ENCODE results near the gene PGAP3. TPM values are rescaled to one million over a fixed set of nuclear protein-coding genes. Genes with fewer than 3 reads are reported as not detected.

PGAP3 gene
- total and polyA plus RNA-seq, 2 of the 4 experiments (the other 2 are of a cell fraction), result 4.3 to 9.8 TPM

- no peak overlapping the region for H2BK15ac ChIP-seq (ENCODE audit: low read depth, low read length)
- no peak overlapping the region for H3K4me3 ChIP-seq (ENCODE audit: insufficient read depth, low read depth, low read length)
- in situ Hi-C loops (cut with MboI; ENCODE audit: low sequenced_read_pairs) (no loop called here), intact Hi-C loops (cut with micrococcal nuclease) (loop anchor here (10.0 kb wide), 1 partner anchor 357 kb away; the partner anchor contains the start of gene PSMD3), dilution Hi-C loops (cut with HindIII; ENCODE audit: low sequenced_read_pairs, unreplicated experiment) (no loop called here)
- H4K20me1 ChIP-seq (ENCODE audit: insufficient read depth, low read length), result no peaks in the 10 kb centered on the region
- POLR2A ChIA-PET (ENCODE audit: unreplicated experiment), result no interaction called here
- H2AK5ac ChIP-seq (ENCODE audit: low read depth, low read length), result no peak overlapping the region
- peaks cover 78% of the 10 kb centered on the region for H3K27me3 ChIP-seq (ENCODE audit: control insufficient read depth, insufficient read depth, low read length)
- no peaks in the 10 kb centered on the region for H3K9me3 ChIP-seq (ENCODE audit: control insufficient read depth, insufficient read depth, low read length)
- H3K9me1 ChIP-seq (ENCODE audit: insufficient read depth, low read length), result no peaks in the 10 kb centered on the region
- H3K4me2 ChIP-seq (ENCODE audit: low read depth, low read length), result no peak overlapping the region
- H3K79me1 ChIP-seq (ENCODE audit: low read depth in 1 of 2, low read length in 2 of 2), result no peaks in the 10 kb centered on the region
- no peak overlapping the region for H4K8ac ChIP-seq (ENCODE audit: low read depth in 2 of 2, low read length in 2 of 2)
- H3K56ac ChIP-seq (ENCODE audit: extremely low read depth, insufficient read depth, low read length), result no peak overlapping the region
- H4K91ac ChIP-seq (ENCODE audit: insufficient read depth, low read depth, low read length), result no peak overlapping the region
- no peak for ATAC-seq (ENCODE audit: low read depth)
- H3K4ac ChIP-seq (ENCODE audit: low read depth, low read length), result no peak overlapping the region
- no peak overlapping the region for H3K18ac ChIP-seq (ENCODE audit: low read depth, low read length)
- H3K27ac ChIP-seq (ENCODE audit: insufficient read depth, low read length), result no peak overlapping the region
- H2AFZ ChIP-seq (replicated peaks; ENCODE audit: low read length, poor library complexity), result no peak overlapping the region
- H2BK20ac ChIP-seq (ENCODE audit: low read depth, low read length), result no peak overlapping the region
- TF ChIP-seq CEBPB (IDR thresholded peaks at IDR 0.05; ENCODE audit: low read depth, low read length) (no peak), RCOR1 (IDR thresholded peaks at IDR 0.05; ENCODE audit: insufficient replicate concordance, low read length) (no peak)
- no peak overlapping the region for H4K5ac ChIP-seq (ENCODE audit: low read depth, low read length)
- CTCF ChIA-PET, result interaction anchor here (1.1 kb wide), 1 partner anchor 77 kb away, joined by 3 read pairs; no protein-coding TSS in a partner anchor
- no peak for DNase-seq
- H2BK5ac ChIP-seq (ENCODE audit: low read depth, low read length, poor library complexity, severe bottlenecking), result no peak overlapping the region
- H3K14ac ChIP-seq (replicated peaks; ENCODE audit: low read depth, low read length), result no peak overlapping the region
- no TSS peak for BruUV-seq (replicated peaks)
- H2AK9ac ChIP-seq (replicated peaks; ENCODE audit: low read depth, low read length, poor library complexity), result no peak overlapping the region
- H3K4me1 ChIP-seq (ENCODE audit: control insufficient read depth, insufficient read depth, low read length), result peaks cover 3% of the 10 kb centered on the region; the same call in 1 of the 2 replicates
- H3K36me3 ChIP-seq (ENCODE audit: control insufficient read depth, insufficient read depth, low read length), result no peaks in the 10 kb centered on the region
- H3K23ac ChIP-seq (ENCODE audit: low read depth, low read length), result no peak overlapping the region
- H2BK120ac ChIP-seq (ENCODE audit: low read depth, low read length), result no peak overlapping the region
- H3K9ac ChIP-seq (ENCODE audit: low read depth, low read length), result no peak overlapping the region
- WGBS, 2 experiments (ENCODE audit: extremely low coverage in 2 of 2, insufficient read length in 1 of 2), result 60% methylated on average over 3 of the region's 16 CpGs; no CpG with 5 or more reads in 1 of the 2 experiments
Measured at GRCh38 chr17:39627712-39628516, 59.9 kb downstream of the PGAP3 start.

Data from IMR-90 (cell line).